CD4-positive, alpha-beta T cell treated with Interleukin-15 for 4 hours (primary cell): ENCODE measurements around the gene PLD5.
"Not testable (repeated sequence)": the region's sequence is repeated elsewhere in the genome, so short reads cannot be mapped to it uniquely, and the experiment has no call there.

Experiments used
- DNase-seq: peaks from one replicate; pipeline ENCODE4 v3.0.0-alpha.2; 2020; ENCODE audit warnings: low spot score

PLD5 gene

GRCh38 chr1:242212401-242212800 is 312.1 kb downstream of the PLD5 start:
- no peak for DNase-seq

- DNase-seq, result no peak
These were observed 313.1 kb downstream of the PLD5 start for GRCh38 chr1:242211254-242212022.

GRCh38 chr1:242210316-242210715 is 314.2 kb downstream of the PLD5 start:
- not testable (repeated sequence) for DNase-seq

GRCh38 chr1:242209063-242209462 is 315.4 kb downstream of the PLD5 start:
- DNase-seq, result no peak

- no peak for DNase-seq
These were observed 316.5 kb downstream of the PLD5 start for GRCh38 chr1:242208021-242208420.

- DNase-seq, result no peak
These were observed 317.5 kb downstream of the PLD5 start for GRCh38 chr1:242206994-242207393.

- no peak for DNase-seq
These were observed 318.6 kb downstream of the PLD5 start for GRCh38 chr1:242205622-242206489.

GRCh38 chr1:242203262-242203661 is 321.2 kb downstream of the PLD5 start:
- no peak for DNase-seq

- no peak for DNase-seq
These were observed 323.4 kb downstream of the PLD5 start for GRCh38 chr1:242201090-242201489.

- DNase-seq, result no peak
These were observed 324.6 kb downstream of the PLD5 start for GRCh38 chr1:242199776-242200458.

GRCh38 chr1:242197907-242198820 is 326.3 kb downstream of the PLD5 start:
- no peak for DNase-seq

- DNase-seq, result no peak
These were observed 327.6 kb downstream of the PLD5 start for GRCh38 chr1:242196914-242197313.

- DNase-seq, result no peak
These were observed 328.4 kb downstream of the PLD5 start for GRCh38 chr1:242196101-242196500.

- no peak for DNase-seq
These were observed 334.9 kb downstream of the PLD5 start for GRCh38 chr1:242189591-242189990.

- DNase-seq, result no peak
These were observed 336.7 kb downstream of the PLD5 start for GRCh38 chr1:242187816-242188215.

- no peak for DNase-seq
These were observed 337.3 kb downstream of the PLD5 start for GRCh38 chr1:242187171-242187570.

- DNase-seq, result no peak
These were observed 338.8 kb downstream of the PLD5 start for GRCh38 chr1:242185731-242186130.

GRCh38 chr1:242184955-242185354 is 339.5 kb downstream of the PLD5 start:
- DNase-seq, result no peak

- DNase-seq, result not testable (repeated sequence)
These were observed 344.7 kb downstream of the PLD5 start for GRCh38 chr1:242179767-242180166.

- no peak for DNase-seq
These were observed 345.4 kb downstream of the PLD5 start for GRCh38 chr1:242178924-242179708.

- no peak for DNase-seq
These were observed 346.1 kb downstream of the PLD5 start for GRCh38 chr1:242178436-242178835.
